Retinal pigment epithelial cell (primary cell): ENCODE data around the gene SPATA2L.

ENCODE experiments used
- DNase-seq: peaks from one replicate; pipeline ENCODE4 v3.0.0-alpha.2; 2010; ENCODE audit warnings: low read depth
- H3K4me3 ChIP-seq: 2 replicates; pipeline ENCODE4 v1.5.1; 2011; ENCODE audit warnings: mild to moderate bottlenecking, low read length, control low read depth, moderate library complexity
- CTCF ChIP-seq: conservative IDR thresholded peaks from 2 replicates; pipeline ENCODE4 v1.5.1; 2011; ENCODE audit warnings: low read depth, low read length, control low read depth, inconsistent platforms

SPATA2L gene

GRCh38 chr16:89733792-89734191 is 32.3 kb upstream of the SPATA2L start:
- no peak for DNase-seq
- H3K4me3 ChIP-seq = no peak overlapping the region
- no peak for TF ChIP-seq CTCF

GRCh38 chr16:89733322-89733721 is 31.8 kb upstream of the SPATA2L start:
- H3K4me3 ChIP-seq = no peak overlapping the region
- no peak for TF ChIP-seq CTCF
- DNase-seq = no peak

- no peak for TF ChIP-seq CTCF
- no peak for DNase-seq
- H3K4me3 ChIP-seq = no peak overlapping the region
Measured at GRCh38 chr16:89732918-89733242, 31.4 kb upstream of the SPATA2L start.

GRCh38 chr16:89732142-89732917 is 30.8 kb upstream of the SPATA2L start:
- DNase-seq = no peak

GRCh38 chr16:89730610-89731234 is 29.2 kb upstream of the SPATA2L start:
- no peak overlapping the region for H3K4me3 ChIP-seq
- no peak for TF ChIP-seq CTCF
- DNase-seq = no peak

More at GRCh38 chr16:89732142-89732917, 30.8 kb upstream of the SPATA2L start:
- H3K4me3 ChIP-seq = no peak overlapping the region
- no peak for TF ChIP-seq CTCF

- DNase-seq = no peak
- TF ChIP-seq CTCF = no peak
- H3K4me3 ChIP-seq = no peak overlapping the region
Measured at GRCh38 chr16:89729863-89730593, 28.5 kb upstream of the SPATA2L start.
